Mesenchymal stem cell (in vitro differentiated cells and primary cell): ENCODE data around the gene DCST2.

Experiments
- DNase-seq: peaks from one replicate; pipeline ENCODE4 v3.0.0-alpha.2; 2013
- H2AFZ ChIP-seq: one replicate; pipeline ENCODE4 v1.6.1; 2013; ENCODE audit warnings: low read depth, mild to moderate bottlenecking, control low read depth, inconsistent platforms, low read length, moderate library complexity
- H2AK5ac ChIP-seq: 2 replicates; pipeline ENCODE4 v1.6.1; 2013; ENCODE audit warnings: low read length, moderate library complexity, mild to moderate bottlenecking, inconsistent platforms; ENCODE audit not compliant: severe bottlenecking
- H2BK120ac ChIP-seq: one replicate; pipeline ENCODE4 v1.6.1; 2013; ENCODE audit warnings: low read depth, mild to moderate bottlenecking, inconsistent platforms, low read length, moderate library complexity
- H2BK12ac ChIP-seq, 2 experiments: one replicate each; pipeline ENCODE4 v1.6.1; 2013; ENCODE audit warnings: inconsistent platforms in 2 of 2, low read length in 2 of 2, mild to moderate bottlenecking in 2 of 2, moderate library complexity in 2 of 2, control low read depth in 1 of 2
- H2BK15ac ChIP-seq: one replicate; pipeline ENCODE4 v1.6.1; 2013; ENCODE audit warnings: mild to moderate bottlenecking, low read depth, inconsistent platforms; ENCODE audit not compliant: poor library complexity, severe bottlenecking
- H2BK5ac ChIP-seq: 2 replicates; pipeline ENCODE4 v1.6.1; 2013; ENCODE audit warnings: low read depth, mild to moderate bottlenecking, low read length, control low read depth, inconsistent platforms; ENCODE audit not compliant: poor library complexity, severe bottlenecking
- H3K14ac ChIP-seq, 2 experiments: one replicate each; pipeline ENCODE4 v1.6.1; 2013; ENCODE audit warnings: inconsistent platforms in 2 of 2, low read length in 2 of 2, control low read depth in 1 of 2, mild to moderate bottlenecking in 1 of 2, moderate library complexity in 1 of 2
- H3K18ac ChIP-seq, 2 experiments: one replicate each; pipeline ENCODE4 v1.6.1; 2013; ENCODE audit warnings: inconsistent platforms in 2 of 2, low read length in 2 of 2, control low read depth in 1 of 2, low read depth in 1 of 2, mild to moderate bottlenecking in 1 of 2
- H3K23ac ChIP-seq, 2 experiments: one replicate each; pipeline ENCODE4 v1.6.1; 2013; ENCODE audit warnings: inconsistent platforms in 2 of 2, low read length in 2 of 2, mild to moderate bottlenecking in 2 of 2, moderate library complexity in 2 of 2, control low read depth in 1 of 2
- H3K27ac ChIP-seq: 2 replicates; pipeline ENCODE4 v1.5.1; 2013; ENCODE audit warnings: mild to moderate bottlenecking, moderate library complexity, low read length, control low read depth, inconsistent platforms; ENCODE audit not compliant: poor library complexity, severe bottlenecking
- H3K27me3 ChIP-seq, 2 experiments: 2 replicates each; pipeline versions ENCODE4 v1.6.1 to v1.7.0; 2013; ENCODE audit warnings: low read length in 2 of 2, mild to moderate bottlenecking in 2 of 2, moderate library complexity in 2 of 2, control low read depth in 1 of 2, inconsistent platforms in 1 of 2; ENCODE audit not compliant: control insufficient read depth in 1 of 2, insufficient read depth in 1 of 2
- H3K36me3 ChIP-seq, 2 experiments: 2 replicates each; pipeline versions ENCODE4 v1.6.1 to v1.7.0; 2013; ENCODE audit warnings: low read length in 2 of 2, control low read depth in 1 of 2, inconsistent platforms in 1 of 2, low read depth in 1 of 2, mild to moderate bottlenecking in 1 of 2; ENCODE audit not compliant: insufficient read depth in 2 of 2, control insufficient read depth in 1 of 2
- H3K4ac ChIP-seq, 2 experiments: one replicate each; pipeline ENCODE4 v1.6.1; 2013; ENCODE audit warnings: inconsistent platforms in 2 of 2, low read length in 2 of 2, mild to moderate bottlenecking in 2 of 2, moderate library complexity in 2 of 2, control low read depth in 1 of 2, low read depth in 1 of 2
- H3K4me1 ChIP-seq: 2 replicates; pipeline ENCODE4 v1.6.1; 2013; ENCODE audit warnings: low read depth, low read length, control low read depth; ENCODE audit not compliant: control insufficient read depth, insufficient read depth
- H3K4me2 ChIP-seq: 2 replicates; pipeline ENCODE4 v1.6.1; 2013; ENCODE audit warnings: low read length, mild to moderate bottlenecking, inconsistent platforms; ENCODE audit not compliant: poor library complexity, severe bottlenecking
- H3K4me3 ChIP-seq, 2 experiments: 2 replicates each; pipeline versions ENCODE4 v1.5.1 to v1.7.0; 2013; ENCODE audit warnings: low read length in 2 of 2, mild to moderate bottlenecking in 2 of 2, control low read depth in 1 of 2, low read depth in 1 of 2; ENCODE audit not compliant: insufficient read depth in 1 of 2
- H3K79me1 ChIP-seq: replicated peaks from 2 replicates; pipeline ENCODE4 v1.6.1; 2013; ENCODE audit warnings: mild to moderate bottlenecking, control low read depth, low read length, inconsistent platforms; ENCODE audit not compliant: poor library complexity, severe bottlenecking
- H3K9ac ChIP-seq: 2 replicates; pipeline ENCODE4 v1.7.0; 2013; ENCODE audit warnings: mild to moderate bottlenecking, low read length, moderate library complexity
- H3K9me3 ChIP-seq: 2 replicates; pipeline ENCODE4 v1.7.0; 2013; ENCODE audit warnings: mild to moderate bottlenecking, low read length; ENCODE audit not compliant: control insufficient read depth
- H4K8ac ChIP-seq: one replicate; pipeline ENCODE4 v1.6.1; 2013; ENCODE audit warnings: inconsistent platforms, mild to moderate bottlenecking, low read length, moderate library complexity
- H4K91ac ChIP-seq: one replicate; pipeline ENCODE4 v1.6.1; 2013; ENCODE audit warnings: mild to moderate bottlenecking, low read length, inconsistent platforms
- WGBS: methylation state at CpG from one replicate; pipeline ENCODE4 v1.1.7; 2013; ENCODE audit warnings: mixed read lengths; 5-methylcytosine and 5-hydroxymethylcytosine counted together

The DCST2 gene

DNA sequence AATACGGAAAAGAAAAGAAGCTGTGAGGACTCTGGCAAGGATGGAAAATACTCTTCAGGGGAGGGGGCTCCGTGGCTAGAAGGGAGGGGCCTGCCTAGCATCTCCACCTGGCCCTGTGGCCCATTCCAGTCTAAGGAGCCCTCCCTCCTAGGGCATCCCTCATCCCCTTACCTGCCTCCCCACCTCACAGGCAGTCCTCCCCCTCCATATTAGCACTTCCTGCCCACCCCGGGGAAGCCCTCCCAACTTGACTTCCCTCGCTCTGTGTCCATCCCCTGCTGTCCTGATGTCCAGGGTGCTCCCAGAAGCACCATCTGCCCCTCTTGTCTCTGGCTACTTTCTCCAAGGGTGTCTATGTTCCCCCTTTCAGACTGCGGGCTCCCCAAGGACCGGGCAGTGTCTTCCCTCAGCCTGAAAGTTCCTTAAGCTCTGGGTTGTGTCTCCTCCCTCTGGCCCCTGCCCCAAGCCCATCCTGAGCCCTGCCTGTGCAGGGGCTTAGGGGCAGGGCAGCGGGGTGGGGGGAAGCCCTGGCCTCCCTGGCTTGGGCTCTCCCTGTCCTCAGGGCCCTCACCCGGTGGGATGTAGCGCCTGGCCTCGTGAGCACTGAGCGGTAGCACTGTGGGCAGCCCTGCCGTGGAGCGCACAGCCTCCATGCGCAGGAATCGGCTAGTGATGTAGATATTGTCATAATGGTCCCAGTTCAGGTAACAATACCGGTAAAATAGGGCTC is 3.9 kb downstream of the DCST2 start:
- H2BK5ac ChIP-seq, result no peak overlapping the region
- H2BK12ac ChIP-seq, result no peak overlapping the region
- H3K9ac ChIP-seq, result no peak overlapping the region
- DNase-seq, result no peak
- H2AK5ac ChIP-seq, result no peak overlapping the region
- H2AFZ ChIP-seq, result no peak overlapping the region
- H3K36me3 ChIP-seq, result no peaks in the 10 kb centered on the region
- no peaks in the 10 kb centered on the region for H3K79me1 ChIP-seq
- WGBS, result 95% methylated on average over 15 of the region's 16 CpGs
- H3K4me1 ChIP-seq, result peaks cover 6% of the 10 kb centered on the region
- H3K18ac ChIP-seq, result no peak overlapping the region
- H3K4ac ChIP-seq, result no peak overlapping the region
- H3K27me3 ChIP-seq, result peaks cover 0 to 25% of the 10 kb centered on the region in 2 experiments
- H3K4me2 ChIP-seq, result no peak overlapping the region
- no peak overlapping the region for H2BK120ac ChIP-seq
- no peak overlapping the region for H3K27ac ChIP-seq
- no peak overlapping the region for H4K91ac ChIP-seq
- no peak overlapping the region for H2BK15ac ChIP-seq
- no peaks in the 10 kb centered on the region for H3K9me3 ChIP-seq
- H3K4me3 ChIP-seq, result no peak overlapping the region
- no peak overlapping the region for H3K14ac ChIP-seq
- H4K8ac ChIP-seq, result no peak overlapping the region
- peak overlapping the region in 1 of 2 experiments; percentile 36 for H3K23ac ChIP-seq

GRCh38 chr1:155026588-155026987 is 7.0 kb downstream of the DCST2 start:
- Histone ChIP-seq H2BK120ac (no peak overlapping the region), H2BK15ac (no peak overlapping the region), H4K91ac (no peak overlapping the region), H3K4me1 (peaks cover 9% of the 10 kb centered on the region), H3K36me3 (no peaks in the 10 kb centered on the region), H2AFZ (no peak overlapping the region), H3K23ac (no peak overlapping the region), H3K27me3 (peaks cover 0 to 13% of the 10 kb centered on the region in 2 experiments), H4K8ac (no peak overlapping the region), H3K4me3 (no peak overlapping the region), H3K4ac (no peak overlapping the region), H2BK5ac (no peak overlapping the region), H3K9me3 (no peaks in the 10 kb centered on the region), H2AK5ac (no peak overlapping the region), H3K27ac (no peak overlapping the region), H3K79me1 (no peaks in the 10 kb centered on the region), H3K4me2 (no peak overlapping the region), H2BK12ac (no peak overlapping the region), H3K9ac (no peak overlapping the region), H3K18ac (no peak overlapping the region), H3K14ac (peak overlapping the region in 1 of 2 experiments; percentile 19)
- WGBS, result 80% methylated on average over 6 of the region's 6 CpGs
- no peak for DNase-seq

- DNase-seq, result no peak
- Histone ChIP-seq H3K4me3 (no peak overlapping the region), H3K36me3 (no peaks in the 10 kb centered on the region), H2BK120ac (no peak overlapping the region), H4K91ac (no peak overlapping the region), H3K9me3 (no peaks in the 10 kb centered on the region), H3K27ac (no peak overlapping the region), H2AK5ac (no peak overlapping the region), H2BK15ac (no peak overlapping the region), H3K9ac (no peak overlapping the region), H3K18ac (no peak overlapping the region), H3K4me2 (no peak overlapping the region), H3K14ac (peak overlapping the region in 1 of 2 experiments; percentile 19), H3K23ac (no peak overlapping the region), H2BK12ac (no peak overlapping the region), H4K8ac (no peak overlapping the region), H2AFZ (no peak overlapping the region), H3K4me1 (peaks cover 9% of the 10 kb centered on the region), H3K27me3 (peaks cover 0 to 13% of the 10 kb centered on the region in 2 experiments), H3K79me1 (no peaks in the 10 kb centered on the region), H3K4ac (no peak overlapping the region), H2BK5ac (no peak overlapping the region)
- WGBS, result 61% methylated on average over 9 of the region's 9 CpGs
Measured at GRCh38 chr1:155026154-155026553, 7.4 kb downstream of the DCST2 start.

GRCh38 chr1:155024315-155024714 is 9.3 kb downstream of the DCST2 start:
- no peak for DNase-seq
- Histone ChIP-seq H4K91ac (no peak overlapping the region), H3K36me3 (no peaks in the 10 kb centered on the region), H3K4me2 (no peak overlapping the region), H3K27me3 (peaks cover 0 to 4% of the 10 kb centered on the region in 2 experiments), H3K79me1 (no peaks in the 10 kb centered on the region), H2BK15ac (no peak overlapping the region), H3K4ac (no peak overlapping the region), H3K9me3 (no peaks in the 10 kb centered on the region), H2AFZ (no peak overlapping the region), H3K4me3 (no peak overlapping the region), H3K23ac (no peak overlapping the region), H4K8ac (no peak overlapping the region), H3K27ac (no peak overlapping the region), H3K9ac (no peak overlapping the region), H3K14ac (no peak overlapping the region), H3K4me1 (peaks cover 12% of the 10 kb centered on the region), H2BK120ac (no peak overlapping the region), H2AK5ac (no peak overlapping the region), H2BK12ac (no peak overlapping the region), H3K18ac (no peak overlapping the region), H2BK5ac (no peak overlapping the region)
- 94% methylated on average over 9 of the region's 9 CpGs for WGBS
